ENCODE measurements around the gene NKPD1.
A peak's percentile ranks its signal among the peaks of the same experiment; 100 is the strongest.
"Not testable (repeated sequence)": the region's sequence is repeated elsewhere in the genome, so short reads cannot be mapped to it uniquely, and the experiment has no call there.

The NKPD1 gene

DNA sequence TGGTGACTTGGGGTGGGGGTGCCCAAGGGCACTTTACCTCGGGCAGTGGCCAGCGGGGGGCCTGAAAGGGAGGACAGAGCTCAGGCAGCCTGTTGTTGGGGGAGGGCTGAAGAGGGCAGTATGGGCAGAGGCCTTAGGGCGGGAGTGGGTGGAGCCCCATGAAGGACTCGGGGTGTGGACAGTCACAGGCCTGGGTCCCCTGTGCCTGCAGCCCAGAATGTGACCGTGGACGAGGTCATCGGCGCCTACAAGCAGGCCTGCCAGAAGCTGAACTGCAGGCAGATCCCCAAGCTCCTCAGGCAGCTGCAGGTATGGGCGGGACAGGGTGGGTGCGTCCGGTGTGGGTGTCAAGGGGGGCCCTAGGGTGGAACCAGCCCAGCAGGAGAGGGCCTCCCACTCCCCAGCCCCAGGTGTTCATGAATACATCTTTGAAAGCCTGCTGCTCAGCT is 22.5 kb downstream of the NKPD1 start:
- DNase-seq, result no peak

DNA sequence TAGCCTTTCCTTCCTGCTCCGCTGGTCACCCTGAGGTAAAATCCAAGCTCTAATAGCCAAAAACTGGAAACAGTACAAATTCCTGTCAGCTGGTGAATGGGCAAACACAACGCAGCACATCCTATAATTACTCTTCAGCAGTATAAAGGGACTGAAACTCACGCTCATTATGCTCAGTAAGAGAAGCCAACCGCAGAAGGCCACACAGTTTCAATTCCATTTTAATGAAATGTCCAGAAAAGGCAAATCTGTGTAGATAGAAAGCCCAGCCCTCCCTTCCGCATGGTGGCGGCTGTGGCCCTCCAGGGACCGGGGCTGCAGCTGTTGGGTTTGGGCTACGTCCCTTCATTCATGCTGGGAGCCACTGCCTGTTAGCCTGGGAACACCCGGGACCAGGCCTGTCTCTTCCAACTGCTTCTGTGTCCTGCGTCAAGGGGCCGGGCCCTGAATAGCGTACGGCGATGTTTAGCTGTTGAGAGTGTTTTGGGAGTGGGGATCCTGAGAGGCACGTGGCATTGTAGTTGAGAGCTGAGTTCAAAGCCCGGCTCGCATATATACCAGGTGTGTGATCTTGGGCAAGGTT is 23.5 kb downstream of the NKPD1 start:
- DNase-seq, result no peak

DNA sequence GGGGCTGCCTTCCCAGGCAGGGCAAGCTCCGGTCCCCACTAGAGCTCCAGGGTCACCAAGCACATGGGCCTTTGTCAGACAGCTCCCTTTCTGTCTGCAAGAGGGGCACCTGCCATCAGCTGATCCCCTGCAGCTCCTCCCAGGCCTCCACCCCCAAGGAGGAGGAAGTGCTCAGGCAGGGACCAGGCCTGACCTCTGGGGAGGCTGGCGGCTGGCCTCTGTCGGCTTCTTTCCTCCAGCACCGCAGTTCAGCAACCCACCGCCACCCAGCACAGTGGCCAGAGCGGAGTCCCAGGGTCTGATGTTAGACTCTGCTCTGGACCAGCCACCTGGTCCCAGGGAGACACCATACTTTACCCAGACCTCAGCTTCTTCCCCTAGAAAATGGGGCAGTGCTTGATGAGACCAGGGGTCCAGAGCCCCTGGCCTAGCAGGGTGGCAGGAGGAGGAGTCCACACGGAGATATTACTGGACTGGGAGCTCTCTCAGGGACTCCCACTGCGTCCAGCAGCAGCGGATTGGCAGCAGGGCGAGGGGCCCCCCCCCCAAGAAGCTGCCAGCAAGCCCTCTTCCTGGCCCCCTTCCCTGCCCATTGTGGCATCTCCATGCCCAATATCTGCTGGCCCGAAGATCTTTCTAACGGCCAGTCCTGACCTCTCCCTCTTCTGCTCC is 24.1 kb downstream of the NKPD1 start:
- DNase-seq, result no peak

DNA sequence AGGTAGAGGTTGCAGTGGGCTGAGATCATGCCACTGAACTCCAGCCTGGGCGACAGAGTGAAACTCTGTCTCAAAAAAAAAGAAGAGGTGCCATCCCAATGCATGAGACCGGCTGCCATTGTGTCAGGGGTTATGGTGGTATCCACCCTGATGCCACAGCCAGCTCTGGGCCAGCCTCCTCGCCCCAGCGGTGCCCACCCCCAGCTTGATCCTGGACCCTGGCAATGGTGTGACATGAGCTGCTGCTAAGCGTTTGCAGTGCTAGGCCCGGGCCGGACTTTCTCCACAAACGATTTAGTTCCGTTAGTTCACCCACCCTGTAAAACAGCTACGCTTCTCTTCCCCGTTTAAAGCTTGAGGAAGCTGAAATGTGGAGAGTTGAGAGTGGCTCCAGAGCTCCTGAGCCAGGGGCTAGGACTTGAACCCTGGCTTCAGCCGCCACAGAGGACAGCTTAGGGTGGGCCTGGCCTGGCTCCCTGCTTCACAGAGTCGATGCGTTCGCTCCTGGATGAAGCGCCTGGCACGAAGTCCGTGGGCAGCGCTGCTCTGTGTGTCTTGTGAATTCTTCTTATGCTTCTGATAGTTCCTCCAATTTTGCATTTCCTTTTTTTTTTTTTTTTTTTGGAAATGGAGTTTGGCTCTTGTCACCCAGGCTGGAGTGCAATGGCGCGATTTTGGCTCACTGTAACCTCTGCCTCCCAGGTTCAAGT is 25.5 kb downstream of the NKPD1 start:
- DNase-seq, result no peak

DNA sequence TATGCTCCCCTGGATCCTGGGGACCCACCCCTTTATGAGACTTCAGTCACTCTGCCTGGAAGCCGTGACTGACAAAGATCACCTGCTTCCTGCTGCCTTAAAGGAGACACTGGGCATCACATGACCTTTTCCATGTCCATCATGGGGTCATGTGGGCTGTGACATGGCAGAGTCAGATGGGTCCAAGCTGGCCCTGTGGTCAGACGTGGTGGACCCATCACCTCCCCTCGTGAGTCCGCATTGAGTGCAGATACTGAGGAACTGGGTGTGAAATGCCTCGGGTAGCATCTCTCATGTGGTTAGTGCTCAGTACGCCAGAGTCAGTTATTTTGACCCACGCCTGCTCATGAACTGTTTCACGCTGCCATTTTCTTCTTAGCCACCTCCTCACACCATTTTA is 27.1 kb downstream of the NKPD1 start:
- no peak for DNase-seq

DNA sequence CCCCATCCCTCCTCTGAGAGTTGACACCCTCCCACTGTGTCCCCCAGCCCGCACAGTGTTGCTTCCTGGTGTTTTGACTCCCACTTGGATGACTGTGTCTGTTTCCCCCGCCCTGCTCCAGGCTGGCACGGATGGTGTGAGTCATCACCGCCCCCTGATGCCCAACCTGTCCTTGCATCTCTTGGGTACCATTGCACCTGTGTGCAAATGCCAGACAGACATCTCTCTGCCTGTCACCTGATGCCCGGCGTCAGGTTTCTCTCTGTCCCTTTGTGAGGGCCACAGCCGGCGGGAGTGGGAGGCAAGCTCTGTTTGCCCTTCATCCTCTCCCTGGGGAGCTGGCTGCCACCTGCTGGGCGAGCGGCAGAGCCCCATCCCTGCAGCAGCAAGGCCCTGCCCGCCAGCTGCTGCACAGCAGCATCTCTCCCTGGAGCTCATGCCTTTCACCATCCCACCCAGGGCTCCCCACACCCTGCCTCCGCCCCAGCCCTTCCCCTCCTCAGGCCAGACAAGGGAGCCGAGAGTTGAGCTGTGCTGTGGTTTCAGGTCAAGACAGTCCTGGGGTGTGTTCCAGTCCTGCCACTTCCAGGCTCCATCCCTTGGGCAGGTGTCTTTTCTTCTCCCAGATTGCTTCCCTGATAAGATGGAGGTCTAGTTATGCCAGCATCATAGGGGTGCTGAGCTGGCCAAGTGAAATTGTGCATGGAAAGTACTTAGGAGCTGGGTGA is 29.7 kb downstream of the NKPD1 start:
- peak; percentile 96 for DNase-seq

DNA sequence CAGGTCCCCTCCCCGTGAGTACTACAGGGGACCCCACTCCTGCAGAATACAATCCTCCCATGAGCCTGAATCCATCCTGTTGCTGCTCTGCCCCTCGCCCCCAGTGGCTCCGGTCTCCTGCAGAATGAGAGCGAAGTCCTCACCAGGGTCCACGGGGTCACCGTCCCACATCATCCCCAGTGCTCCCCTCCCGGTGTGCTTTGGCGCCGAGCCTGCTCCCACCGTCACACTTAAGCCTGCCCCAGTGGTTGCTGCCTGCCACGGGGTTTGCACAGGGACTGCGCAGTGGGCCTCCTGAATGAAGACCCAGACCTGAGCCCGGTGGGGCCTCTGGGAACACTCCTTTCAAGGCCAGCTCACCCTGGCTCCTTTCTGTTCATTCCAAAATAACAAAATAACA is 30.5 kb downstream of the NKPD1 start:
- no peak for DNase-seq

DNA sequence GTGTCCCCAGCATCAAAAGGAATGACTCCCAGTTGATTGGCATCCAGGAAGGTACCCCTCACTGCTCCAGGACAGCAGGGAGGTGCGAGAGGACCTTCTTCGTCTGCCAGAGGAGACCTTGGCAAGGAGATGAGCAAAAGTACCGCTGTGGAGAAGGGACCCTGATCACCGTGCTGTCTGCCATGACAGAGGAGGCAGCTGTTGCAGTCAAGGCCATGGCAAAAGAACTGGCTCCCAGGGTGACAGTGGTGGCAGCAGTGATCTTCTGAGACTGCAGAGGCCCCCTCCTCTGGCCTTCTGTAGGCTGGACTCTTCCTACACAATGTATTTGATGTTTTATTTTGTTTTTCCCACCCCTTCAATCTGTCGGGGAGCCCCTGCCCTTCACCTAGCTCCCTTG is 32.0 kb downstream of the NKPD1 start:
- no peak for DNase-seq

DNA sequence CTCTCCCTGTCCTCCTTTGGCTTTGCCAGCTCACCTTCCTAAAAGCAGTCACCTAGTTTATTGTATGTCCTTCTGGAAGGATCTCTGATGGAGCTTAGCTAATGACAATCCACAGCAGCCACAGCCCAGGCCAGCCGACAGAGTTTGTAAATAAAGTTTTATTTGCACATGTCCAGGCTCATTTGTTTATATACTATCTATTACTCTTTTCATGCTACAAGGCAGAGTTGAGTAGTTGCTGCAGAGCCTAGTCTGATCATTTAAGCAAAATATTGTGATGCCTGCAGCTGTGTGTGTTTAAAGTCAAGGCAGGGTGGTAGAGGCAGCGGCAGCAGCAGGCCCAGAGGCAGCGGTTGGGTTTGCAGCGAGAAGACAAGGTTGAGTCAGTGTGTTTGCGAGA is 32.6 kb downstream of the NKPD1 start:
- DNase-seq, result no peak

DNA sequence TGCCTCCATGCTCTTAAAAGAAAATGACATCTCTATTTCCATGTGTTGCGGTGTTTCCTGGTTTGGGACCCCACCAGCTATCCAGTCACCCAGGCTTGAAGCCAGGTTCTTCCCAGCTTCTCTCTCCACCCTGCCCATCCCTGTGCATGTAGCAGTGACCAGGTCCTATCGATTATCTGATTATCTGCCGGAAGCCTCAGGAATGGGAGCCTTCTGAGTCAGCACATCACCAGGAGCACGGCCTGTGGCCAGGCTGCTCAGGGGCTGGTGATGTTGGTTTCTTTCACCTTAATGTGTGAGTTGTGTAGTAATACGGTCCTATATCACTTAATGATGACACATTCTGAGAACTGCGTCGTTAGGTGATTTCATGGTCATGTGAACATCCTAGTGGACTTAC is 34.1 kb downstream of the NKPD1 start:
- no peak for DNase-seq

DNA sequence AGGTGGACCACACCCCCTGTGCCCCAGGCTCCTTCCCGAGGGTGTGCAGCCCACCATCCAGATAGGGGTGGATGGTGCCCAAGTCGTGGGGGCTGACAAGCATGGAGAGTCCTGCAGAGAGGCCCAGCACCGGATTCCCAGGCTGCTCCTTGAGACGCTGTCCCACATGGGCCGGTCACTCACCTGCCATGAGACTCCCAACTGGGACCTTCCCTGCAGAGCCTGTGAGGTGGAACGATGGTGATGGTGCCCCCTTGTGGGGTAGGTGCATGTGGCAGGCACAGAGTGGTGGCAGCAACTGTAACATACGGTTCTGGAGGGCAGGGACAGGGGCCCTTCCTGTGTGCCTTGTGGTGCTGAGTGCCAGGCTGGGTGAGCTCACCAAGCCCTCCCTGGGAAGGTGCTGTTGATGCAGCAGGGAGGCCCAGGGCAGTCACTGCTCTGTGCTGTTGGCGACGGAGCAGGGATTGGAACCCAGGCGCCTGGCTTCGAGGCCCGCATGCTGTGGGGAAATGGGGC is 34.7 kb downstream of the NKPD1 start:
- DNase-seq, result peak; percentile 4

DNA sequence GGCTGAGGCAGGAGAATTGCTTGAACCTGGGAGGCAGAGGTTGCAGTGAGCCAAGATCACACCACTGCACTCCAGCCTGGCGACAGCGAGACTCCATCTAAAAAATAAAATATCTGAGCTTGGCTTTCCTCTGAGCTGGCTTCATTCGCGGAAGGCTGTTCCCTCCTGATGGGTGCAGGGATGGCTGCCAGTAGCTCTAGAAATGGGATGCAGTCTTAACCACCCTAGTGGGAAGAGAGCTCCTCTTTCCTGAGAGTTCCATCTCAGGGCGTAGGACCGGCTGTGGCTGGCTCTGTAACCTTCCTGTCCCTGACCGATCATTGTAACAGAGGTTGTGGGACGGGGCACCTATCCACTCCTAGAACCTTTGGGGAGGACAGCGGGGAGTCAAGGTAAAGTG is 35.4 kb downstream of the NKPD1 start:
- DNase-seq, result no peak

DNA sequence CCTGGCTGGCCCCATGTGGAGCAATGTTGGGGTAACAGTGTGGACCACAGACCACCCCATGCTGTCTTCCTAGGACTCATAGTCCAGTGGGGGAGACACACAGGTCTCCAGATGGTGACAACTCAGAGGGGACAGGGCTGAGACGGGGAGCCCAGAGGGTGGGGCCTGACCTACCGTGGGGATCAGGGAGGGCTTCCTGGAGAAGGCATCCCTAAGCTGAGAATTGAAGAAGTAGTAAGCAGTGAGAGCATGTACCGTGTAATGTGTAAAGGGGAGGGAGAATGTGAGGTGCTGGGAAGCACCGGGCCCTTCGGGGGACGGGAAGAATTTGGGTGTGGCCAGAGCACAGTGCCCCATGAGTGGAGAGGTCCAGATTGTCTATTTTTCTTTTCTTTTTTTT is 36.8 kb downstream of the NKPD1 start:
- DNase-seq, result no peak

DNA sequence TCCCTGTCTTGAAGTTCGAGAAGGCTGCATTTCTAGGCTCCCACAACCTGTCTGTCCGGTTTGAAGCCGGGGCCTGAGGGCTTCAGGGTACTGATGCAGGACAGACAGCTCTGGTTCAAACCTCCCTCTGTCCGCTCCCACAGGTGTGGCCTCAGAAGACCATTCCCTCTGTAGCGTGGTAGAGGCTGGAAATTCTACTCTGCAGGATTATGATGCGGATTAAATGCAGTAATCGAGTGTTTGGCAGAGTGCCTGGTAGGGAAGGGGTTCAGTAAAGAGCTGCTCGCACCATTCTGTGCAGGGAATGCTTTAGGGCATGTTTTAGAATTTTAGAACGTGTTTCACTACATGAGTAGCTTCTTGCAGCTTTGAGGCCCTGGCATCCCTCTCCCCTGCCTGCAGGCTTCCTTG is 37.3 kb downstream of the NKPD1 start:
- DNase-seq, result no peak

DNA sequence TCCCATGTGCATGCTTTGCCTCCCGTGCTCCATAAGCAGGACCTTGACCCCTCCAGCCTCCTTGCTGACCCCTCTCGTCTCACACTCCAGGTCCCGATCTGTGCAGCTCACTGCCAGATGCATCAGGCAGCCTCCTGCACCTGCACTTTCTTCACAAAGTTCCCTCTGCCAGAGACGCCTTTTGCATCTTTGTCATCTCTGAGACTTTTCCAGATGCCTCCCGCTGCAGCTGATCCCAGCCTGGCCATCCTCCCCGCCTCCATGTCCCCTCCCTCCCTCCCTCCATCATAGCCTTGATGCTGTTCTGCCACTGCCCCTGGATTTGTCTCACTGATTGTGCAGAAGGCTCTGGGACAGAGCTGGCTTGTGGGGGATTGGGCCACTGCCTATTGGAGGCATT is 38.0 kb downstream of the NKPD1 start:
- DNase-seq, result no peak

DNA sequence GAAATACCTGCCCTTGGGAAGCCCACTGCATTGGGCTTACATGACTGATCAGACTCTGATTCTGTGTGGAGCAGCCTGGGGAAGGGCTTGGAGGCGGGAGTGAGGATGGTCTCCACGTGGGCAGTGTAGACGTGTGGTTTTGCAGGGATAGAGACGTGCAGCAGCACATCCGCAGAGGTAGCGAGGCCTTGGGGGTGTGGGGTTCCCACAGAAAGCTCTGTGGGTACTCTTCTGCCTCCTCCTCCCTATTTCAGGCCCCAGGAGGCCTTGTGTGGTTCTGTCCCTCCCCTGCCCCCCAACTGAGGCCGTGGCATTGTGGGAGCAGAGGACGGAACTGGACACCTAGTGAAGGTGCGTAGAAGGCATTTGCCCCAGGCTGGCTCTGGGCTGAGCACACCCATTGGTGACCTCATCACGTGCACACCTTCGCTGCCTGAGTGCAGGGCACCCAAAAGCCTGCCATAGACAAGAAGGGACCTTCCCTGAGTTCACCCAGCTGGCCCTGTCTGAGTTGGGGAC is 38.9 kb downstream of the NKPD1 start:
- no peak for DNase-seq

DNA sequence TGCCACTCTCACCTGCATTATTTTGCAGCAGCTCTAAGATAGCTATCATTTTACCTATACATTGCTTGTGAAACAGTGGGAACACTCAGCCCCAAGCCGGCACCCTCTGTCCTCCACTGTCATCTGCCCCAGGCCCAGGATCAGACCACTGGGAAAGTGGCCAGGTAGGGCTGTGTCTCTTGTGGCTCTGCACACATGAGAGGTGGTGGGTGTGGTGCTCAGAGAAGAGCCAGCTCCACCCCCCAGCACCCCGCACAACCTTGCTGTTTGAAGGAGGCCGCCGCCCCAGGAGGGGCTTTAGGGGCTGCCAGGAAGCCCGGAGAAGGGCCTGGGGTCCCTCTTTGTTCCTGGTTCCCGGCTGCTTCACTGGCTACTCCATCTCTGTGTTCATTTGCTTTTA is 41.2 kb downstream of the NKPD1 start:
- no peak for DNase-seq

DNA sequence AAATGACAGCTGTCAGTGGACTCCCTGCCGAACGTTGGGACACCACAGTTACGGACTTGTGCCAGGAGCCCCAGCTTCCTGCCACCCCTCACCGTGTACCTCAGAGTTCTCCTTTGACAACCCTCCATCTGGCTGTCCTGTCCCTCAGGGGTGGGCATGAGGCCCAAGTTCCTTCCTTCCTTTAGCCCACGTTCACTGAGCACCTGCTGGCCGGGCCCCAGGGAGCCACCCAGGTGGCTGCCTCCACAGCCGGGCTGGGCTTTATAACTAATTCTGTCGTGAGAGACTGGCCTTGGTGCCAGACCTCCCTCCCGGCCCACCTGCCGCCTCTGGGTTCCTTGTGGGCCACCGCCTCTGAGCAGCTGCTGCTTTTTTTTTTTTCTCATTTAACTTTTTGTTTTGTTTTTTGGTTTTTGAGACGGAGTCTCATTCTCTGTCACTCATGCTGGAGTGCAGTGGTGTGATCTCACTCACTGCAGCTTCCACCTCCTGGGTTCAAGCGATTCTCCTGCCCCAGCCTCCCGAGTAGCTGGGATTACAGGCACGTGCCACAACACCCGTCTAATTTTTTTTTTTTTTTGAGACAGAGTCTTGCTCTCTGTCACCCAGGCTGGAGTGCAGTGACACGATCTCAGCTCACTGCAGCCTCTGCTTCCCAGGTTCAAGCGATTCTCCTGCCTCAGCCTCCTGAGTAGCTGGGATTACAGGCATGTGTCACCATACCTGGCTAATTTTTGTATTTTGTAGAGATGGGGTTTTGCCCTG is 42.0 kb downstream of the NKPD1 start:
- not testable (repeated sequence) for DNase-seq

DNA sequence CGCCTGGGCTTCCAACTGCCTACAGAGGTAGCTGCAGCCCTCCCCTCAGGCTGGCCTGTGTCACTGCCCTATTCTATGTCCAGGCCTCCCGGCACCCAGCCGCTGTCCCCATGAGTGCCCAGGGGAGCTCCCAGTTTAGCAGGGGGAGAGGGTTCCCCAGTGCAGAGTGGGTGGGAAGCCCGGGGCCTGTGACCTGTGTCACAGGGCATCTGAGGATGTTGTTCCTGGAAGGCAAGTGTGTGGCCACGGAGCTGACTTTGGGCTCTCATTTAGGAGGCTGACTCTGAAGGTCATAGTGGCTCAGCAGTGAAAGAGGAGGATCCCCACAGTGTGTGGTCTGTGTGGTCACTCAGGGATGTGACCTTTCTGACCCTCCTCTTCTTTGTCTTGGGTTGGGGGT is 42.7 kb downstream of the NKPD1 start:
- no peak for DNase-seq

DNA sequence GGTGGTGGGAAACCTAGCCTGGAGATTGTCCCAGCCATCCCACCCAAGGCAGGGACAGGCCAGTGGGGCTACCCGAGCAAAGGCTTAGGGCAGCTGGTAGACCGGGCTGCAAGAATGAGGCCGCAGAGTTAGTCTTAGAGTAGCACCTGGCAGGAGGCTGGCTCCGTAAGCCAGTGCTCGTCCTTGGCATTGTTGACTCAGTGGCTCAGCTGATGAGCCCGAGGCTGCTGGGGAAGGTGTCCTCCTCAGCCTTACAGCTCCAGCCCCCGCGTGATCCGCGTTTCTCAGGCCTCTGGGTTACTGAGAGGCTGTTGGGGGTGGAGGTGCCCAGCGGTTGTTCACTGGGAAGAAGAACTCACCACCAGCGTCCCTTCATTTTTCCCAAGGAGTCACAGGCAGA is 43.1 kb downstream of the NKPD1 start:
- DNase-seq, result no peak

DNA sequence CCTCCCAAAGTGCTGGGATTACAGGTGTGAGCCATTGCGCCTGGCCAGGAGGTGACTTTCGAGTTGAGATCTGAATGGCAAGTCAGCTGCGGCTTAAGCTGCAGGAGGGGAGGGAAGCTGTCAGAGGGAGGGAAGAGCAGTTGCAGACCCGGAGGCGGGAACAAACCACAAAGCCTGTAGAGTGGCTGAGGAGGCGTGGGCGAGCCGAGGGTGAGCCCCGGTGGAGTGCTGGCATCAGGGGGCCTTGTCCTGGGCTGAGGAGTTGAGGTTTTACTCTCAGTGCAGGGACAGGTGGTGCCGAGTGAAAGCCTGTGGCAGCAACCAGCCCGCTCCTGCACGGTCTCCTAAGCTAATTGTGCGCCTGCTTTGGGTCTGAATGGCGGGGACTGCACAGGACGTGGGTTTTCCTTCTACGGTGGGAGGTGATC is 43.6 kb downstream of the NKPD1 start:
- DNase-seq, result no peak

DNA sequence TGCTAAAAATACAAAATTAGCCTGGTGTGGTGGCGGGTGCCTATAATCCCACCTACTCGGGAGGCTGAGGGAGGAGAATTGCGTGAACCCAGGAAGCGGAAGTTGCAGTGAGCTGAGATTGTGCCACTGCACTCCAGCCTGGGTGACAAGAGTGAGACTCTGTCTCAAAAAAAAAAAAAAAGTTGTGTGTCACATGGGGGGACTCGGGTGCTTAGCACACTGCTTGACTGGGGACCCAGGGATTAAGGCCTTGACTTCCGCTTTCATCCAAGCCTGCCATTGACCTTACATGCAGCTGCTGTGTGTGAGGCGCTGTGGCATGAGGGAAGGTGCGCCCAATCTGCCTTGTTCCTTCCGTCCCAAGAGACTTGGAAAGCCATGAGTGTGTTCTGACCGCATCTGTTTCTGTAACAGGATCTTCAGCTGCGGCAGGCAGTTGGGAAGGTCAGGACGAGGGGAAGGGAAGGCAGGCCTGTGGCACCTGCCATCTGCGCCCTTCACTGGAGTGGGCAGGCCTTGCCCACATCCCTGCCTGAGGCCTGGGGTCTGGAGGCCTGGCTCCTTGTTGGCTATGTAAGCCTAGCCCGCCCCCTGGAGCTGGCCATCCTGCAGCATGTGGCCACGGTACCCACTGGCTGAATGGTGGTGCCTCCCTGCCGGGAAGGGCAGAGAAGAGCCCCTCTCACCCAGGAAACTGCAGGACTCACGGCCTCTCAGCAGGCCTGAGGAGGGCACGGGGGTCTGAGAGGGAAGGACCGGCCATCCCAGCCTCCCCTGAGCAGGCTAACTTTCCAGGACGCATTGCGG is 44.8 kb downstream of the NKPD1 start:
- DNase-seq, result no peak

All from NCI-H1105 treated with DMSO at 0.1 percent for 48 hours (cell line).